GM19372 (cell line): ENCODE measurements around the gene PIKFYVE.
"Not testable (repeated sequence)": the region's sequence is repeated elsewhere in the genome, so short reads cannot be mapped to it uniquely, and the experiment has no call there.

Experiments
- ATAC-seq: cut with Tn5 transposase; IDR thresholded peaks from one replicate; pipeline ENCODE4 v1.9.1; 2021; ENCODE audit warnings: mild to moderate bottlenecking, low read depth, moderate library complexity; ENCODE audit not compliant: unreplicated experiment

PIKFYVE gene

GRCh38 chr2:208356846-208357574 is 91.0 kb downstream of the PIKFYVE start:
- no peak for ATAC-seq

DNA sequence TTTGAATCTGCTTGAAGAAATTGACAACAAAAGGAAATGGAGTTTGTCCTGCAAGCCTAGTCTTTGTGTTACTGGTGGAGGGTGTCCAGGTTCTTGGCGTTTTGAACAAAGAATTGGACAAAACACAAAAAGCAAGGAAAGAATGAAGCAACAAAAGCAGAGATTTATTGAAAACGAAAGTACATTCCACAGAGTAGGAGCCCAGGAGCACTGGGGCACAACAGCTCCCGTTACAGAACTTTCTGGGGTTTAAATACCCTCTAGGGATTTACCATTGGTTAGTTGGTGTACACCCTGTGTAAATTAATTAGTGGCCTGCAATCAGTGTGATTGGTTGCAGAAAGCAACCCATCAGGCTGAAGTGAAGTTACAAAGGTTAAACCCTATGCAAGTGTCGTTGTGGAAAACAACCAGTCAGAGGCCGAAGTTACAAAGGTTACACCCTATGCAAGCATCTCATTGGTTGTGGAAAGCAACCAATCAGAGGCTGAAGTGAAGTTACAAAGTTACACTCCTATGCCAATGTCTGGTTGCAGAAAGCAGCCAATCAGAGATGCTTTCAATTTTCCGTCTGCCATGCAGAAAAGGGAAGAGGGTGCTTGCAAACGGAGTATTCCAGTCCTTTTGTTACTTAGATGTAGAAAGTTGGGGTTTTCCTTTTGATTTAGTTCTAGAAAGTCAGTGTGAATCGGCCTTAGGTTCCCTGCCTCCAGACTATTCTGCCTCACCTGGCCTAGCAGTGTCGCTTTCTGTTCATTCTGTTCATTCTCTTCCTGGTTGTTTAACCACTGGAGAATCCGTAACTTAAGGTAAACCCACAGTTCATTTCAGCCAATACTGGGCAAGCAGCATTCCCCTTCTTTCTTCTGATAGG is 92.9 kb downstream of the PIKFYVE start:
- ATAC-seq = no peak

- no peak for ATAC-seq
These were observed 93.6 kb downstream of the PIKFYVE start for GRCh38 chr2:208359632-208359986.

GRCh38 chr2:208360259-208361076 is 94.4 kb downstream of the PIKFYVE start:
- ATAC-seq = no peak

- no peak for ATAC-seq
These were observed 95.0 kb downstream of the PIKFYVE start for GRCh38 chr2:208361077-208361441.

DNA sequence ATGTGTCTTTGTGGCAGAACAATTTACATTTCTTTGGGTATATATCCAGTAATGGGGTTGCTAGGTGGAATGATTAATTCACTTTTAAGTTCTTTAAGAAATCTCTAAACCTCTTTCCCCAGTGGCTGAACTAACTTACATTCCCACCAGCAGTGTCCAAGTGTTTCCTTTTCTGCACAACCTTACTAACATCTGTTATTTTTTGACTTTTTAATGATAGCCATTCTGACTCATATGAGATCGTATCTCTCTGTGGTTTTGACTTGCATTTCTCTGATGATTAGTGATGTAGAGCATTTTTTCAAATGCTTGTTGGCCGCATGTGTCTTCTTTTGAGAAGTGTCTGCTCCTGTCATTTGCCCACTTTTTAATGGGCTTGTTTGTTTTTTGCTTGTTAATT is 97.4 kb downstream of the PIKFYVE start:
- ATAC-seq = no peak

- ATAC-seq = peak; percentile 73
These were observed 100.4 kb downstream of the PIKFYVE start for GRCh38 chr2:208366215-208367127.

DNA sequence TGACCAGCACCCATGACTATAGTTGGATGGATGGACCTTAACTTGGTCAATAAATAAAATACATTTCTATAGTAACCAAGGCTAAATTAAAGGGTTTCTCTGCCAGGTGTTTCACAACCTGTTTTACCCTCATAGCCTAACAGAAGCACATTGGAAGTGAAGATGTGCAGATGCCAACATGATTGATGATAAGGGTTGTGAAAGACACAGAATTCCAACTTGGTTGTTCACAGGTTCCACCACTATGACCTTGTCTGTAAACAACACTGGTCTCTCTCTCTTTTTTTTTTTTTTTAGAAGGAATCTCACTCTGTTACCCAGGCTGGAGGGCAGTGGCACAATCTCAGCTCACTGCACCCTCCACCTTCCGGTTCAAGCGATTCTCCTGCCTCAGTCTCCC is 103.0 kb downstream of the PIKFYVE start:
- ATAC-seq = no peak

- no peak for ATAC-seq
These were observed 105.0 kb downstream of the PIKFYVE start for GRCh38 chr2:208370881-208371633.

- no peak for ATAC-seq
These were observed 105.5 kb downstream of the PIKFYVE start for GRCh38 chr2:208371634-208371935.

GRCh38 chr2:208373460-208374089 is 107.5 kb downstream of the PIKFYVE start:
- ATAC-seq = no peak

GRCh38 chr2:208375491-208376068 is 109.5 kb downstream of the PIKFYVE start:
- ATAC-seq = no peak

- ATAC-seq = not testable (repeated sequence)
These were observed 111.3 kb downstream of the PIKFYVE start for GRCh38 chr2:208377344-208377860.

GRCh38 chr2:208379192-208379591 is 113.1 kb downstream of the PIKFYVE start:
- no peak for ATAC-seq

GRCh38 chr2:208384637-208385036 is 118.6 kb downstream of the PIKFYVE start:
- no peak for ATAC-seq

DNA sequence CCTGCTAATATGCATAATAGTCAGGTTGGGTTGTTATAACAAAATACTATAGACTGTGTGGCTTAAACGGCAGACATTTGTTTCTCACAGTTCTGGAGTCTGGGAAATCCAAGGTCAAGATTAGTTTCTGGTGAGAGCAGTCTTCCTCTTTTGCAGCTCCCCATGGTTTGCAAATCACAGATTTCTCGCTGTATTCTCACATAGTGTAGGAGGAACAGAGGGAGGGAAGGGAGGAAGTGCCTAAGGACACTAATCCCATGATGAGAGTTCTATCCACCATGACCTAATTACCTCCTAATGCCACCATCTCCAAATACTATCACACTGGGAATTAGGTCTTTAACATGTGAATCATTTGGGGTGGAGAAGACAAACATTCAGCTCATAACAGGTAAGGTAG is 120.5 kb downstream of the PIKFYVE start:
- no peak for ATAC-seq

DNA sequence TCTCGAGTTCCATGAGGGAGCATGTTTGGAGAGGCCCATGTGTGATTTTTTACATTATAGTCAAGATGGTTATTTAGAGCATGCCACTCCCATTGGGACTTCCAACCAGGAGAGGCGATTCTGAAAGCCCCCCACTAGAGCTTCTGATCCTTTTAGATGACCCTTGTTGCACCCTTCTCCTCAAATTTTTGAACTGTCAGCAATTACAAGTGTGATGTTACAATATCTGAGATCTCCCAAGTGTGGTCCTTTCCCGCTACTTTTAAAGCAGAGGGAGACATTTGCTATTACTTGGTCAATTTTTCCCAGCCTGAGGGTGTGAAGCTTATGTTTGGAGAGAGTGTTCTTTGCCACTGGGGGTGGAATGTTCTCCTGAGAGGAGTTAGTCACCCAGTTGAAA is 123.9 kb downstream of the PIKFYVE start:
- no peak for ATAC-seq

DNA sequence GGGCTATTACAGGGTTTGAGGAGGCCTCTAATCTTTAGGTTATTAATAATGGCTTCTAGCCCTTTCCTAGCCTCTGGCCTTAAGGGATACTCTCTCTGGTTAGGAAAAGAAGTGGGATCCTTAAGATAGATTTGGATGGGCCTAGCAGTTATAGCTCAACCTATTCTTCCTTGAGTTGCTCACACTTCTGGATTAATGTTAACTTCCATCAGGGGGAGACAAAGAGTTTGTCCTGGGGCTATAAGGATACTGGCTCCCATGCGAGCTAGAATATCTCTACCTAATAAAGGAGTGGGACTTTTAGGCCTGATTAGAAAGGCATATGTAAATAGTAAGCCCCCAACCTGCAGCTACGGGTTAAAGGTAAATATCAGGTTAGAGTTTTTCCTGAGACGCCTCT is 126.2 kb downstream of the PIKFYVE start:
- no peak for ATAC-seq
